IPS DF 4.7 (cell line): ENCODE measurements around the gene NEDD4L.
"Not testable (repeated sequence)": the region's sequence is repeated elsewhere in the genome, so short reads cannot be mapped to it uniquely, and the experiment has no call there.

ENCODE experiments used
- DNase-seq: peaks from one replicate; pipeline ENCODE4 v3.0.0-alpha.2; 2013; ENCODE audit warnings: low spot score; ENCODE audit errors: extremely low read depth

NEDD4L gene

GRCh38 chr18:58152216-58152615 lies 108.2 kb downstream of the NEDD4L start:
- DNase-seq: no peak

GRCh38 chr18:58152891-58153290 lies 108.9 kb downstream of the NEDD4L start:
- no peak for DNase-seq

- no peak for DNase-seq
Observed at GRCh38 chr18:58156516-58156915, 112.5 kb downstream of the NEDD4L start.

- DNase-seq: no peak
Observed at GRCh38 chr18:58157237-58157636, 113.2 kb downstream of the NEDD4L start.

GRCh38 chr18:58158008-58158407 lies 114.0 kb downstream of the NEDD4L start:
- DNase-seq: no peak

GRCh38 chr18:58158459-58158858 lies 114.4 kb downstream of the NEDD4L start:
- no peak for DNase-seq

- DNase-seq: peak; percentile 49
Observed at GRCh38 chr18:58161659-58162058, 117.6 kb downstream of the NEDD4L start.

GRCh38 chr18:58162127-58162526 lies 118.1 kb downstream of the NEDD4L start:
- no peak for DNase-seq

GRCh38 chr18:58163004-58163590 lies 119.1 kb downstream of the NEDD4L start:
- no peak for DNase-seq

GRCh38 chr18:58166278-58166844 lies 122.3 kb downstream of the NEDD4L start:
- no peak for DNase-seq

GRCh38 chr18:58167073-58167472 lies 123.0 kb downstream of the NEDD4L start:
- DNase-seq: no peak

GRCh38 chr18:58168221-58168620 lies 124.2 kb downstream of the NEDD4L start:
- no peak for DNase-seq

- no peak for DNase-seq
Observed at GRCh38 chr18:58168993-58169392, 125.0 kb downstream of the NEDD4L start.

- DNase-seq: no peak
Observed at GRCh38 chr18:58169472-58169871, 125.4 kb downstream of the NEDD4L start.

GRCh38 chr18:58170036-58170435 lies 126.0 kb downstream of the NEDD4L start:
- DNase-seq: not testable (repeated sequence)

GRCh38 chr18:58172031-58172430 lies 128.0 kb downstream of the NEDD4L start:
- no peak for DNase-seq

GRCh38 chr18:58174285-58174684 lies 130.3 kb downstream of the NEDD4L start:
- DNase-seq: no peak

- DNase-seq: no peak
Observed at GRCh38 chr18:58175122-58175785, 131.2 kb downstream of the NEDD4L start.

GRCh38 chr18:58175786-58176176 lies 131.8 kb downstream of the NEDD4L start:
- DNase-seq: no peak

GRCh38 chr18:58177004-58177717 lies 133.1 kb downstream of the NEDD4L start:
- DNase-seq: no peak

- no peak for DNase-seq
Observed at GRCh38 chr18:58177896-58178470, 134.0 kb downstream of the NEDD4L start.

GRCh38 chr18:58178511-58178910 lies 134.5 kb downstream of the NEDD4L start:
- DNase-seq: no peak
